GM21723 (cell line): ENCODE measurements around the gene MICAL3.
"Not testable (repeated sequence)": the region's sequence is repeated elsewhere in the genome, so short reads cannot be mapped to it uniquely, and the experiment has no call there.

ENCODE experiments used
- ATAC-seq: cut with Tn5 transposase; IDR thresholded peaks from one replicate; pipeline ENCODE4 v1.9.1; 2021; ENCODE audit warnings: mild to moderate bottlenecking, moderate library complexity; ENCODE audit not compliant: unreplicated experiment

The MICAL3 gene, protein sequence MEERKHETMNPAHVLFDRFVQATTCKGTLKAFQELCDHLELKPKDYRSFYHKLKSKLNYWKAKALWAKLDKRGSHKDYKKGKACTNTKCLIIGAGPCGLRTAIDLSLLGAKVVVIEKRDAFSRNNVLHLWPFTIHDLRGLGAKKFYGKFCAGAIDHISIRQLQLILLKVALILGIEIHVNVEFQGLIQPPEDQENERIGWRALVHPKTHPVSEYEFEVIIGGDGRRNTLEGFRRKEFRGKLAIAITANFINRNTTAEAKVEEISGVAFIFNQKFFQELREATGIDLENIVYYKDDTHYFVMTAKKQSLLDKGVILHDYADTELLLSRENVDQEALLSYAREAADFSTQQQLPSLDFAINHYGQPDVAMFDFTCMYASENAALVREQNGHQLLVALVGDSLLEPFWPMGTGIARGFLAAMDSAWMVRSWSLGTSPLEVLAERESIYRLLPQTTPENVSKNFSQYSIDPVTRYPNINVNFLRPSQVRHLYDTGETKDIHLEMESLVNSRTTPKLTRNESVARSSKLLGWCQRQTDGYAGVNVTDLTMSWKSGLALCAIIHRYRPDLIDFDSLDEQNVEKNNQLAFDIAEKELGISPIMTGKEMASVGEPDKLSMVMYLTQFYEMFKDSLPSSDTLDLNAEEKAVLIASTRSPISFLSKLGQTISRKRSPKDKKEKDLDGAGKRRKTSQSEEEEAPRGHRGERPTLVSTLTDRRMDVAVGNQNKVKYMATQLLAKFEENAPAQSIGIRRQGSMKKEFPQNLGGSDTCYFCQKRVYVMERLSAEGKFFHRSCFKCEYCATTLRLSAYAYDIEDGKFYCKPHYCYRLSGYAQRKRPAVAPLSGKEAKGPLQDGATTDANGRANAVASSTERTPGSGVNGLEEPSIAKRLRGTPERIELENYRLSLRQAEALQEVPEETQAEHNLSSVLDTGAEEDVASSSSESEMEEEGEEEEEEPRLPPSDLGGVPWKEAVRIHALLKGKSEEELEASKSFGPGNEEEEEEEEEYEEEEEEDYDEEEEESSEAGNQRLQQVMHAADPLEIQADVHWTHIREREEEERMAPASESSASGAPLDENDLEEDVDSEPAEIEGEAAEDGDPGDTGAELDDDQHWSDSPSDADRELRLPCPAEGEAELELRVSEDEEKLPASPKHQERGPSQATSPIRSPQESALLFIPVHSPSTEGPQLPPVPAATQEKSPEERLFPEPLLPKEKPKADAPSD (N-terminal part only)

GRCh38 chr22:18024276-18024939 lies at the start of gene MICAL3:
Gene MICAL3 (minus strand): TSS chr22:18024561. CDS start chr22:17906812, 117,749 bp downstream.
- ATAC-seq: peak; percentile 62

GRCh38 chr22:18073927-18074326 lies 49.6 kb upstream of the MICAL3 start:
- not testable (repeated sequence) for ATAC-seq

- ATAC-seq: no peak
These were observed 49.1 kb upstream of the MICAL3 start for GRCh38 chr22:18073467-18073866.

DNA sequence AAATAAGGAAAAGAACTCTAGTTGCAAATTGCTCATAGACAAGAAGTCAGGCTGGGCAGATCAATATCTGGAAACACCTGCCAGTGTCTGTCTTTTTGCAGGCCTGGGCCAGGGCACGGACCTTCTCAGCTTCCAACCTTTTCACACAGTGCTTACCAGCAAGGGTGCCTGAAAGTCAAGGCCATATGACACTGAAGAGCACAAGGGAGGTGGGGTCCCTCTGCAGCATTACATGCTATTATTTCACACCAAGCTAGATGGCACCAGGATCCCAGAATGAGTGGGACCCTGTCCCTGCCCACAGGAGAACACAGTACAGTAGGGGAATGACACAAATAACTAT lies 47.6 kb upstream of the MICAL3 start:
- no peak for ATAC-seq

DNA sequence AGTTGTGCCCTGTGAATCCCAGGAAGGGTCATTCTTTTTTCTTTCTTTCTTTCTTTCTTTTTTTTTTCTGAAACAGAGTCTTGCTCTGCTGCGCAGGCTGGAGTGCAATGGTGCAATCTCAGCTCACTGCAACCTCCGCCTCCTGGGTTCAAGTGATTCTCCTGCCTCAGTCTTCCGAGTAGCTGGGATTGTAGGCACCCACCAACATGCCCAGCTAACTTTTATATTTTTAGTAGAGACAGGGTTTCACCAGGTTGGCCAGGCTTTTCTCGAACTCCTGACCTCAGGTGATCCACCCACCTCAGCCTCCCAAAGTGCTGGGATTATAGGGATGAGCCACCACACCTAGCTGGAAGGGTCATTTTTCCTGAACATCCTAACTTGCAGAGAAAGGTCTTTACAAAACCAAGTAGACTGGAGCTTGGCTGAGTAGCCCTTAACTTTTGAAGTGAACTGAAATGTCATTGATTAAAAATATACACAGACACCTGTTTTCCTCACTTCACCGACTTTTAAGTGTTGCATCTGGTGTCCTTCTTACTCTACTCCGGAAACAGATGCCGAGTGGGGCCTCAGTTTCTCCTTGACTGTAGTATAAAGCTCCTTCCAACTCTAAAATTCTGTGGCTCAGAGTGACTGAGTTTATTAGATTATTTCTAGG lies 47.1 kb upstream of the MICAL3 start:
- ATAC-seq: not testable (repeated sequence)

- no peak for ATAC-seq
These were observed 46.4 kb upstream of the MICAL3 start for GRCh38 chr22:18070556-18071306.

- no peak for ATAC-seq
These were observed 45.7 kb upstream of the MICAL3 start for GRCh38 chr22:18070041-18070440.

DNA sequence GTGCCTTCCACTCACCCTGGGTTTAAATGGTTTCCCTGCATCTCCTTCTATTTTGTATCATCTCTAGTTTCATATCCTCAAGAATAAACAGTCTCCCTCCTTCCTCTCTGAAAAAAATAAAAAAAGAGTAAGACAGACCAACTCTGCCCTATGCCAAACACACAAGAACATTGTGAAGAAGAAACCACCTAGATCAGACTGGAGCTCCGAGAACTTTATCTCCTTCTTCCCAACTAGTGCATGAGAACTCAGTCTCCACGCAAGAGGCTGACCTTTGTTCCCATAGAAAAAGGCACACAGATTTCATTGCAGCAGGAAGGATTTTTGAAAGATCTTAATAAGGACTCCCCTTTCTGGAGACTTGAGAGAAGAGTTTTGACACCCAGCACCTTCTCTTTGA lies 44.7 kb upstream of the MICAL3 start:
- no peak for ATAC-seq

GRCh38 chr22:18068381-18068988 lies 44.1 kb upstream of the MICAL3 start:
- no peak for ATAC-seq

DNA sequence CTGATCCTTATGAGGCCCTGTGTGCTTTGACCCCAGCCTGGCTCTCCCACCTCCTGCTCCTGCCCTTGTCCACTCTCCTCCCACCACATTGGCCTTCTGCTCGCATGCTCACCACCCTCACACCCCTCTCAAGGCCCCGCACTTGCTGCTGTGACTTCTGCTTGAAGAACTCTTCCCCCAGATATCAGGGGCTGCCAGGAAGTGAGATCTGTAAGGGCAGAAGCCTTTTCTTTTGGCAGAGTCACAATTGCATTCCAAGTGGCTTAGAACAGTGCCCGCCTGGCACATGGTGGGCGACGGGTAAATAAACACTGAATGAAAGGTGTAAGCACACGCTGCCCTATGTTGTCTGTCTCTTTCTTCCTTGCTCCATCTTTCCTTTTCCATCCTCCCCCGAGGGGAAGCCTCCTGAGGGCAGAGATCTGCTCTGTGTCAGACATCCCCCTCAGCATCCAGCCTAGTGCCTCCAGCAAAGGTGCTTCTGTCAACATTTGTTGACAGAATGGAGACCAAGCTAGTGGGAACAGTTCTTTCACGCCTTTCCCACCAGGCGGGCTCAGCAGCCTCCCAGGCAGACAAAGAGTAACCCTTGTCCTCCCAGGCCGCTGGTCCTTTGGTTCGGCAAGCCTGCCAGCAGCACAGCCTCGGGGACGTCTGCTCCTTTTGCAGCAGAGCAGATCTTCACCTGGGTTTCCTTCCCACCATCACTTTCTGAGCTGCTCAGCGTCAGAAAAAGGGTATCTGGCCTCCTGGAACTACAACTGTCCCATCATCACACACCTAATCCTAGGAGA lies 43.4 kb upstream of the MICAL3 start:
- no peak for ATAC-seq

DNA sequence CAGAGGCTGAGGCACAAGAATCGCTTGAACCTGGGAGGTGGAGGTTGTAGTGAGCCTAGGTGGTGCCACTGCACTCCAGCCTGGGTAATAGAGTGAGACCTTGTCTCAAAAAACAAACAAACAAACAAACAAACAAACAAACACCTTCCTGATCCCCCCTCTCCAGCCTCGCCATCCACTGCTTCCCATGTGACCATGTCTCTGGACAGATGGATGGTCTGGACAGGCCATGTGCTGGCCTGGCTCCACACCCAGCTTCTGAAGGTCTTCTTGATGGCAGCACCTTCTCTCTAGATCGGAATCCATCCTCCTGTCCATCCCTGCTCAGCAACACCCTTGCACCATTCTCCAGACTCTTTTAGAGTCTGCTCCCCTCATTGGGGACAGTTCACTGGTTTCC lies 42.8 kb upstream of the MICAL3 start:
- ATAC-seq: no peak

DNA sequence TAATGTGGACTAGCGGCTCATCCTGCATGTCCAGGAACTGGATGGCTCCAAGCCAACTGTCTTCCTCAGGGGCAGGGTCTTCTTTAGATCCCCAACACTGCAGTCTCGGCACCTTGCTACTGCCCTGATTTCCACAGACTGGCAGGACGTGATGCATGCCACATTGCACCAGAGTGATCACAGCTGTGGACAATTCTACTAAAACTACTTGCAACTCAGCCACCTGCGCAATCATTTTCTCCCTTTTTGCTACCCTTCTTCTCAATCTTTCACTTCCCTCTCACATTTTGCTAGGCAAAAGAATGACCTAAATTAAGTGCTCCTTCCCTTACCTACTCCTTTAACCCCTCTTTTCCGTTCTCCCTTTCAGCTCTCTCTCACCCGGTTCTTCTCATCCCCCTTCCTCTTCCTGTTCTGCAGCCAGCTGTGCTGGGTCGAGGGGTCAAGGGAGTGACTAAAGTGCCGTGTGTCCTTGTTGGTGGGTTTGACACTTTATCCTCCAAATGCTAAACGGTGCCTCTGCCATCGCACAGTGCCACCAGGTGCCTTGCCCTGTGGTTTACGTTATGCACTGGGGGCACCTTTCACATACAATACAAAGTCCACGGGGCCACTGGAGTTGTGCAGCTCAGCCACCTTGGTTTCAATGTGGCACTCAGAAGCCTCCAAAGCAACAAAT lies 42.0 kb upstream of the MICAL3 start:
- ATAC-seq: no peak

- no peak for ATAC-seq
These were observed 40.9 kb upstream of the MICAL3 start for GRCh38 chr22:18065256-18065655.

- ATAC-seq: no peak
These were observed 40.3 kb upstream of the MICAL3 start for GRCh38 chr22:18064636-18065035.

- not testable (repeated sequence) for ATAC-seq
These were observed 39.4 kb upstream of the MICAL3 start for GRCh38 chr22:18063715-18064114.

GRCh38 chr22:18063306-18063705 lies 38.9 kb upstream of the MICAL3 start:
- ATAC-seq: no peak

GRCh38 chr22:18062421-18062820 lies 38.1 kb upstream of the MICAL3 start:
- ATAC-seq: no peak
